Trophoblast cell (in vitro differentiated cells and primary cell): ENCODE results near the gene EFR3B.
A peak's percentile ranks its signal among the peaks of the same experiment; 100 is the strongest.
"Not testable (repeated sequence)": the region's sequence is repeated elsewhere in the genome, so short reads cannot be mapped to it uniquely, and the experiment has no call there.

ENCODE experiments used
- DNase-seq, 2 donors: peaks; one replicate each; pipeline ENCODE4 v3.0.0-alpha.2; 2016
- H2AFZ ChIP-seq: 2 replicates; pipeline ENCODE4 v1.6.1; 2013; ENCODE audit warnings: low read length, moderate library complexity, mild to moderate bottlenecking; ENCODE audit not compliant: insufficient read depth, poor library complexity
- H2AK5ac ChIP-seq: 2 replicates; pipeline ENCODE4 v1.6.1; 2013; ENCODE audit warnings: mild to moderate bottlenecking, low read length
- H2BK120ac ChIP-seq: 2 replicates; pipeline ENCODE4 v1.6.1; 2013; ENCODE audit warnings: low read length, mild to moderate bottlenecking, moderate library complexity; ENCODE audit not compliant: insufficient read depth, poor library complexity
- H2BK12ac ChIP-seq: 2 replicates; pipeline ENCODE4 v1.6.1; 2013; ENCODE audit warnings: mild to moderate bottlenecking, low read length, moderate library complexity
- H2BK5ac ChIP-seq: 2 replicates; pipeline ENCODE4 v1.6.1; 2013; ENCODE audit warnings: low read length, low read depth, moderate library complexity, mild to moderate bottlenecking; ENCODE audit not compliant: poor library complexity
- H3K14ac ChIP-seq: 2 replicates; pipeline ENCODE4 v1.6.1; 2013; ENCODE audit warnings: mild to moderate bottlenecking, low read length
- H3K18ac ChIP-seq: 2 replicates; pipeline ENCODE4 v1.6.1; 2013; ENCODE audit warnings: mild to moderate bottlenecking, low read length
- H3K23ac ChIP-seq: 2 replicates; pipeline ENCODE4 v1.6.1; 2013; ENCODE audit warnings: low read length
- H3K27ac ChIP-seq: 2 replicates; pipeline ENCODE4 v1.5.1; 2013; ENCODE audit warnings: low read depth, mild to moderate bottlenecking, inconsistent platforms, low read length, moderate library complexity
- H3K27me3 ChIP-seq: 2 replicates; pipeline ENCODE4 v1.6.1; 2013; ENCODE audit warnings: inconsistent platforms, mild to moderate bottlenecking, low read length, moderate library complexity; ENCODE audit not compliant: insufficient read depth
- H3K36me3 ChIP-seq, 2 experiments: 1 replicate in 1 of 2; 2 replicates in 1 of 2; pipeline ENCODE4 v1.6.1; 2013; ENCODE audit warnings: low read length in 2 of 2, mild to moderate bottlenecking in 2 of 2, moderate library complexity in 1 of 2; ENCODE audit not compliant: insufficient read depth in 2 of 2, control insufficient read depth in 1 of 2
- H3K4ac ChIP-seq: 2 replicates; pipeline ENCODE4 v1.6.1; 2013; ENCODE audit warnings: low read depth, mild to moderate bottlenecking, low read length, moderate library complexity
- H3K4me1 ChIP-seq, 2 experiments: 1 replicate in 1 of 2; 2 replicates in 1 of 2; pipeline ENCODE4 v1.6.1; 2013; ENCODE audit warnings: low read length in 2 of 2, mild to moderate bottlenecking in 2 of 2, moderate library complexity in 1 of 2; ENCODE audit not compliant: insufficient read depth in 2 of 2, control insufficient read depth in 1 of 2
- H3K4me2 ChIP-seq: 2 replicates; pipeline ENCODE4 v1.6.1; 2013; ENCODE audit warnings: inconsistent platforms, mild to moderate bottlenecking, low read length, moderate library complexity
- H3K4me3 ChIP-seq: 2 replicates; pipeline ENCODE4 v1.5.1; 2013; ENCODE audit warnings: mild to moderate bottlenecking, low read depth, low read length, inconsistent platforms
- H3K79me1 ChIP-seq: one replicate; pipeline ENCODE4 v1.6.1; 2013; ENCODE audit warnings: low read length
- H3K79me2 ChIP-seq: 2 replicates; pipeline ENCODE4 v1.6.1; 2013; ENCODE audit warnings: low read length, mild to moderate bottlenecking; ENCODE audit not compliant: control insufficient read depth, insufficient read depth, poor library complexity
- H3K9ac ChIP-seq: 2 replicates; pipeline ENCODE4 v1.6.1; 2013; ENCODE audit warnings: mild to moderate bottlenecking, low read length
- H3K9me3 ChIP-seq: 2 replicates; pipeline ENCODE4 v1.6.1; 2013; ENCODE audit warnings: low read depth, mild to moderate bottlenecking, control low read depth, inconsistent platforms, low read length; ENCODE audit not compliant: insufficient read depth
- H4K12ac ChIP-seq: 2 replicates; pipeline ENCODE4 v1.6.1; 2013; ENCODE audit warnings: low read depth, mild to moderate bottlenecking, low read length, moderate library complexity
- H4K8ac ChIP-seq: 2 replicates; pipeline ENCODE4 v1.6.1; 2013; ENCODE audit warnings: low read depth, mild to moderate bottlenecking, low read length, moderate library complexity
- H4K91ac ChIP-seq: one replicate; pipeline ENCODE4 v1.6.1; 2013; ENCODE audit warnings: low read depth, mild to moderate bottlenecking, low read length, moderate library complexity
- WGBS: extraction: QIAGEN DNeasy Blood & Tissue Kit; methylation state at CpG from one replicate; pipeline ENCODE4 v1.1.7; 2013; ENCODE audit warnings: missing lambda C conversion rate; ENCODE audit not compliant: insufficient read length, insufficient coverage; ENCODE audit errors: extremely low coverage; 5-methylcytosine and 5-hydroxymethylcytosine counted together

Gene EFR3B

GRCh38 chr2:25127071-25127470 is 85.2 kb downstream of the EFR3B start:
- not testable (repeated sequence) for H4K12ac ChIP-seq, H2AFZ ChIP-seq, H3K23ac ChIP-seq, H2BK5ac ChIP-seq, H3K9me3 ChIP-seq, H2AK5ac ChIP-seq, H3K9ac ChIP-seq, H2BK120ac ChIP-seq, H2BK12ac ChIP-seq, H3K4me2 ChIP-seq, H3K79me2 ChIP-seq, H3K18ac ChIP-seq, H3K14ac ChIP-seq, DNase-seq, H3K27me3 ChIP-seq, H3K27ac ChIP-seq, H3K4ac ChIP-seq, H3K4me1 ChIP-seq, H4K91ac ChIP-seq, H3K4me3 ChIP-seq, H4K8ac ChIP-seq, H3K36me3 ChIP-seq, H3K79me1 ChIP-seq
- no CpG with 5 or more reads among the region's 3 CpGs for WGBS

GRCh38 chr2:25127646-25128045 is 85.8 kb downstream of the EFR3B start:
- peaks cover 4% of the 10 kb centered on the region for H3K9me3 ChIP-seq
- H3K14ac ChIP-seq: no peak overlapping the region
- no peak overlapping the region for H4K91ac ChIP-seq
- no peaks in the 10 kb centered on the region for H3K79me2 ChIP-seq
- no peak overlapping the region for H3K23ac ChIP-seq
- no peak overlapping the region for H3K4me3 ChIP-seq
- H3K4me1 ChIP-seq: peaks cover 0 to 8% of the 10 kb centered on the region in 2 experiments
- no peak overlapping the region for H3K18ac ChIP-seq
- no peak overlapping the region for H2BK120ac ChIP-seq
- no peak overlapping the region for H2BK12ac ChIP-seq
- H2AFZ ChIP-seq: no peak overlapping the region
- no peak overlapping the region for H3K9ac ChIP-seq
- no peak overlapping the region for H3K4ac ChIP-seq
- WGBS: no CpG with 5 or more reads among the region's 5 CpGs
- no peak overlapping the region for H2AK5ac ChIP-seq
- no peaks in the 10 kb centered on the region for H3K79me1 ChIP-seq
- no peak overlapping the region for H2BK5ac ChIP-seq
- H3K27me3 ChIP-seq: no peaks in the 10 kb centered on the region
- no peaks in the 10 kb centered on the region for H3K36me3 ChIP-seq
- no peak for DNase-seq
- H4K12ac ChIP-seq: no peak overlapping the region
- no peak overlapping the region for H3K4me2 ChIP-seq
- H3K27ac ChIP-seq: no peak overlapping the region
- H4K8ac ChIP-seq: no peak overlapping the region

- Histone ChIP-seq H3K36me3 (no peaks in the 10 kb centered on the region), H3K79me2 (no peaks in the 10 kb centered on the region), H3K23ac (no peak overlapping the region), H3K4ac (no peak overlapping the region), H3K18ac (no peak overlapping the region), H3K9me3 (peaks cover 4% of the 10 kb centered on the region), H3K27me3 (no peaks in the 10 kb centered on the region), H2BK120ac (no peak overlapping the region), H2BK5ac (no peak overlapping the region), H4K91ac (no peak overlapping the region), H3K27ac (no peak overlapping the region), H3K79me1 (no peaks in the 10 kb centered on the region), H2BK12ac (no peak overlapping the region), H3K4me3 (no peak overlapping the region), H4K12ac (no peak overlapping the region), H3K9ac (no peak overlapping the region), H2AK5ac (no peak overlapping the region), H2AFZ (no peak overlapping the region), H3K4me2 (no peak overlapping the region), H3K4me1 (peaks cover 0 to 8% of the 10 kb centered on the region in 2 experiments), H3K14ac (no peak overlapping the region), H4K8ac (no peak overlapping the region)
- no peak for DNase-seq
- WGBS: no CpG with 5 or more reads among the region's 15 CpGs
Measured at GRCh38 chr2:25129901-25130520, 88.1 kb downstream of the EFR3B start.

- Histone ChIP-seq H3K4ac (no peak overlapping the region), H3K23ac (no peak overlapping the region), H3K36me3 (no peaks in the 10 kb centered on the region), H3K79me1 (no peaks in the 10 kb centered on the region), H2BK5ac (no peak overlapping the region), H4K8ac (no peak overlapping the region), H3K9ac (no peak overlapping the region), H3K4me2 (peak overlapping the region; percentile 57), H2AFZ (no peak overlapping the region), H3K4me1 (peaks cover 0 to 8% of the 10 kb centered on the region in 2 experiments), H2AK5ac (no peak overlapping the region), H3K18ac (no peak overlapping the region), H3K4me3 (no peak overlapping the region), H3K9me3 (peaks cover 7% of the 10 kb centered on the region), H2BK12ac (no peak overlapping the region), H3K27ac (no peak overlapping the region), H3K79me2 (no peaks in the 10 kb centered on the region), H3K14ac (no peak overlapping the region), H3K27me3 (no peaks in the 10 kb centered on the region), H2BK120ac (no peak overlapping the region), H4K12ac (no peak overlapping the region), H4K91ac (no peak overlapping the region)
- WGBS: no CpG with 5 or more reads among the region's 24 CpGs
- DNase-seq: no peak
Measured at GRCh38 chr2:25131253-25131566, 89.3 kb downstream of the EFR3B start.
